HepG2 (cell line): ENCODE data around the gene IL18R1. TPM values are rescaled to one million over a fixed set of nuclear protein-coding genes. Genes with fewer than 3 reads are reported as not detected.

Experiments used
- CHD4 ChIP-seq: fragments of 200-600 bp; sonication (generic); IDR thresholded peaks from 2 replicates; pipeline ENCODE4 v1.7.0; 2017; ENCODE audit warnings: mild to moderate bottlenecking, low read length, borderline replicate concordance
- MYC ChIP-seq: sonication (generic); formaldehyde crosslinking; IDR thresholded peaks from 2 replicates; pipeline ENCODE4 v1.9.0; 2021; ENCODE audit warnings: missing genetic modification reagents, borderline replicate concordance
- NCOA5 ChIP-seq: sonication (generic); formaldehyde crosslinking; IDR thresholded peaks from 2 replicates; pipeline ENCODE4 v1.4.0; 2020; ENCODE audit warnings: missing genetic modification reagents
- PBX2 ChIP-seq: IDR thresholded peaks from 2 replicates; pipeline ENCODE4 v1.6.1; 2016; ENCODE audit warnings: control low read depth
- PCBP2 ChIP-seq: fragments of 200-400 bp; formaldehyde crosslinking; optimal IDR thresholded peaks from 2 replicates; pipeline ENCODE3; 2018; ENCODE audit warnings: low read length, low read depth; ENCODE audit not compliant: poor library complexity, severe bottlenecking
- POGK ChIP-seq: sonication (generic); formaldehyde crosslinking; conservative IDR thresholded peaks from 2 replicates; pipeline ENCODE4 v1.8.0; 2022; ENCODE audit warnings: mild to moderate bottlenecking, moderate library complexity, missing genetic modification reagents
- RXRB ChIP-seq: IDR thresholded peaks from 2 replicates; pipeline ENCODE4 v1.6.1; 2016; ENCODE audit warnings: borderline replicate concordance, missing genetic modification reagents, missing compliant biosample characterization
- TCF12 ChIP-seq, 2 experiments: fragments of 450-650 bp in 1 of 2; sonication (generic) in 1 of 2; formaldehyde crosslinking in 1 of 2; IDR thresholded peaks; 2 replicates each; pipeline versions ENCODE4 v1.6.1 to v1.8.0; 2017 to 2022; ENCODE audit warnings: antibody characterized with exemption in 1 of 2, mild to moderate bottlenecking in 1 of 2, missing genetic modification reagents in 1 of 2, moderate library complexity in 1 of 2
- U2AF1 ChIP-seq: fragments of 200-400 bp; formaldehyde crosslinking; optimal IDR thresholded peaks from 2 replicates; pipeline ENCODE3; 2017; ENCODE audit warnings: mild to moderate bottlenecking, low read depth, low read length
- ZNF10 ChIP-seq: sonication (generic); formaldehyde crosslinking; IDR thresholded peaks from 2 replicates; pipeline ENCODE4 v1.4.0; 2020; ENCODE audit warnings: mild to moderate bottlenecking, low read depth, missing genetic modification reagents, borderline replicate concordance
- ZNF142 ChIP-seq: sonication (generic); formaldehyde crosslinking; IDR thresholded peaks from 2 replicates; pipeline ENCODE4 v1.4.0; 2020; ENCODE audit warnings: missing genetic modification reagents
- ZNF292 ChIP-seq: sonication (generic); formaldehyde crosslinking; IDR thresholded peaks from 2 replicates; pipeline ENCODE4 v1.8.1; 2022; ENCODE audit warnings: mild to moderate bottlenecking, low read depth, missing genetic modification reagents, borderline replicate concordance
- ZNF441 ChIP-seq: sonication (generic); formaldehyde crosslinking; IDR thresholded peaks from 2 replicates; pipeline ENCODE4 v1.7.0; 2021; ENCODE audit warnings: missing genetic modification reagents, borderline replicate concordance
- ZNF503 ChIP-seq: sonication (generic); formaldehyde crosslinking; IDR thresholded peaks from 2 replicates; pipeline ENCODE4 v1.4.0; 2020; ENCODE audit warnings: missing genetic modification reagents
- ZNF543 ChIP-seq: sonication (generic); formaldehyde crosslinking; IDR thresholded peaks from 2 replicates; pipeline ENCODE4 v1.4.0; 2020; ENCODE audit warnings: mild to moderate bottlenecking, missing genetic modification reagents
- ZNF552 ChIP-seq: sonication (generic); formaldehyde crosslinking; IDR thresholded peaks from 2 replicates; pipeline ENCODE4 v1.9.0; 2022; ENCODE audit warnings: missing genetic modification reagents, mild to moderate bottlenecking, borderline replicate concordance
- polyA plus RNA-seq, 8 experiments: library from polyadenylated mRNA; depleted of rRNA in 3 of 8; stranded (reverse) in 7 of 8; unstranded in 1 of 8; fragments of >200 nt; fragmentation: Illumina TruSeq in 4 of 8; extraction: Trizol in 4 of 8; gene quantifications; 2 replicates each; pipeline versions ENCODE4 v1.2.1 to v1.2.3, GENCODE V29; 2011 to 2016; ENCODE audit warnings: low read depth in 4 of 8, missing spikeins in 1 of 8, mixed read lengths in 1 of 8; ENCODE audit not compliant: insufficient read depth in 1 of 8
- total RNA-seq, 5 experiments: library from RNA; depleted of rRNA; stranded (reverse); fragments of >200 nt; fragmentation: Illumina TruSeq; extraction: Trizol; gene quantifications; 2 replicates each; pipeline ENCODE4 v1.2.3, GENCODE V29; 2016; ENCODE audit warnings: low read depth in 1 of 5

IL18R1 gene
- total and polyA plus RNA-seq, 2 of the 13 experiments (the other 11 are each of a cell fraction or from before 2014, with no cell fraction given) = 0.01 to 0.04 TPM

GRCh38 chr2:102355526-102356380, at the start of gene IL18R1 (continued):
- TF ChIP-seq ZNF10 (CRISPR knock-in tag) (no peak), POGK (CRISPR knock-in tag) (peak; percentile 71; the same call in 1 of the 2 replicates), PCBP2 (no peak), U2AF1 (no peak), ZNF503 (CRISPR knock-in tag) (peak; percentile 22; the same call in 1 of the 2 replicates), ZNF543 (CRISPR knock-in tag) (peak; percentile 77), ZNF292 (CRISPR knock-in tag) (no peak), PBX2 (no peak), ZNF142 (CRISPR knock-in tag) (0 out of 2 replicates have a peak, but pooled peaks have one; percentile 38), NCOA5 (no peak), MYC (CRISPR knock-in tag) (peak; percentile 56), TCF12 (IDR thresholded peaks at IDR 0.05) (no peak), TCF12 (CRISPR knock-in tag; IDR thresholded peaks at IDR 0.05) (peak; percentile 74; the same call in 1 of the 2 replicates), RXRB (CRISPR knock-in tag) (peak; percentile 48; the same call in 1 of the 2 replicates), ZNF552 (no peak), CHD4 (no peak), ZNF441 (CRISPR knock-in tag) (no peak)
